ENCODE data around the gene TCEAL1. TPM values are rescaled to one million over a fixed set of nuclear protein-coding genes. Genes with fewer than 3 reads are reported as not detected.

The TCEAL1 gene
- total RNA-seq, 1 donor from 2014 or later = 29.8 TPM

DNA sequence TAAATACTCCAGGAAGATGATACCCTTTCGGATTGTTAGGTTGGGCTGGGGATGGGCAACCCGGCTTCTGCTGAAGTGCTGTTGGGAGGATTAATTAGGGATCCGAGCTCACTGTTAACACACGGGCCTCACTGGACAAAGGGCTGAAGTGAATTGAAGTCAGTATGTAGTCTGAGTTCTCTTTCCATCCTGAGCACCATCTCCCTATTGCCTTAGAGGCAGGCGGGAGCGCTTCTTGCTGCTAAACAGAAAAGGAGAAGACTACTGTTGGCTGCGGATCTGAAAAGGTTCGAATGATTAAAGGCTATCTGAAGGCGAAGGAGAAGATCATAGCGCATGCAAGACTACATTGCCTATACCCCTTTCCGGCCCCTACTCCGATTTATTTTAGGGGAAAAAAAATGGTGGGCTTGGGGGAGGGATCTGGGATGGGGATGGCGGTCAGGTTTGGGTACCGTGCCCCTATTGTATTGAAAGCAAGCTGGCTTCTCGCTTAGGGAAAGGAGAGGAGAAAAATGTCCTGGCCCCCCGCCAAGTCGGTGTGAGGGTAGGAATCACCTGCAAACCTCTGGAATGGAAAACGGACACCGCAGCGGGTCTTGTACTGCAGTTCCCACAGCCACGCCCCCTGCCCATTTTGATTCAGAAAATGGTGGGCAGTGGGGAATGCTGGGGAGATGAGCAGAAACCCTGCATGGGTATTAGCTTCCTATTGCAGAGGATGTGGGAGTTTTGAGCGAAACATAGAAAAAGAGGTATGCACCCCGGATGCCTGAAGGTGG lies 35.4 kb downstream of the TCEAL1 start:
- no peaks in the 10 kb centered on the region for H3K9me3 Mint-ChIP-seq (ENCODE audit: unreplicated experiment)
- no peak for DNase-seq (ENCODE audit: extremely low spot score, unreplicated experiment)
- H3K27me3 Mint-ChIP-seq (ENCODE audit: unreplicated experiment) = no peaks in the 10 kb centered on the region
- no peak overlapping the region for H3K27ac Mint-ChIP-seq (ENCODE audit: unreplicated experiment)
- TF ChIP-seq, protein P1, sequence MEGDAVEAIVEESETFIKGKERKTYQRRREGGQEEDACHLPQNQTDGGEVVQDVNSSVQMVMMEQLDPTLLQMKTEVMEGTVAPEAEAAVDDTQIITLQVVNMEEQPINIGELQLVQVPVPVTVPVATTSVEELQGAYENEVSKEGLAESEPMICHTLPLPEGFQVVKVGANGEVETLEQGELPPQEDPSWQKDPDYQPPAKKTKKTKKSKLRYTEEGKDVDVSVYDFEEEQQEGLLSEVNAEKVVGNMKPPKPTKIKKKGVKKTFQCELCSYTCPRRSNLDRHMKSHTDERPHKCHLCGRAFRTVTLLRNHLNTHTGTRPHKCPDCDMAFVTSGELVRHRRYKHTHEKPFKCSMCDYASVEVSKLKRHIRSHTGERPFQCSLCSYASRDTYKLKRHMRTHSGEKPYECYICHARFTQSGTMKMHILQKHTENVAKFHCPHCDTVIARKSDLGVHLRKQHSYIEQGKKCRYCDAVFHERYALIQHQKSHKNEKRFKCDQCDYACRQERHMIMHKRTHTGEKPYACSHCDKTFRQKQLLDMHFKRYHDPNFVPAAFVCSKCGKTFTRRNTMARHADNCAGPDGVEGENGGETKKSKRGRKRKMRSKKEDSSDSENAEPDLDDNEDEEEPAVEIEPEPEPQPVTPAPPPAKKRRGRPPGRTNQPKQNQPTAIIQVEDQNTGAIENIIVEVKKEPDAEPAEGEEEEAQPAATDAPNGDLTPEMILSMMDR (IDR thresholded peaks at IDR 0.05) = no peak
- H3K36me3 Mint-ChIP-seq (ENCODE audit: unreplicated experiment) = no peaks in the 10 kb centered on the region
- H3K4me1 Mint-ChIP-seq (ENCODE audit: unreplicated experiment) = no peaks in the 10 kb centered on the region
- peak overlapping the region; percentile 6 for H3K4me3 Mint-ChIP-seq (ENCODE audit: unreplicated experiment)

DNA sequence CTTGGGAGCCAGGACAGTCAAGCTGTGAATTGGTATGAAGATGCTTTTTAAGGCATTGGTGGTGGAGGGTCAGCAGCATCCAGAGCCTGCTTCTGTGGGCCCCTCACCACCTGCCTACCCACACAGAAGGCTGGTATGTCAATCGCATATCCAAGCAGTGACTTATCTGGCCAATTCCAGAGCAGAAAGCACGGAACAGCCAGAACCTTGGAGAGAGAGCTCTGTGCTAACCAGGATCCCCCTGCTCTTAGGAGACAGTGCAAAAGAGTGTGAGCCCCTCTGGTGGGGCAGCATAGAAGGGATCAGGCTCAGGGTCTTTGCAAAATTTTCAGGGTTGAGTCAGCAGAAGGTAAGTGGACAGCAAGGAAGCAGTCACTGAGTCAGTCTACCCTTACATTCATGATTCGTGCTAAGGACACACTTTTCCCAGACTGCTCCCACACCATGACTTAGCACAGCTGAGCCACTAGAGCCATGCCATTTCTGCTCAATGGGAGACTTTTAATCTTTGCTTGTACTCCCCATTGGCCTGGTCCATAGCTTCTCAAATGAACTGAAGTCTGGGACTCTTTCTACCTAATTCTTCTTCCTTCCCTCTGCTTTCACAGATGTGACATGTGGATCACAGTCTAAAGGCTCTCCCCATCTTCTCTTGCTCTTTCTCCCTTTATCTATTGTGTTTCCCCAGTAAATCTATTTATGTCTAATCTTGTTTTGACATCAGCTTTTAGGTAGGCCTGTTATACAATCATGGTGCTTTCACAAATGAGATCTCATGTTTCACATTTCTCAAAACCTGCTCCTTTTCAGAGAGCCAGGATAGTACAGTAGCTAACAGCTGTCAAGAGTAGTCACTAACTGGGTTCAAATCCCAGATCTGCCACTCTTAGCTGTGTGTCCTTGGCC lies 37.7 kb downstream of the TCEAL1 start:
- H3K4me3 Mint-ChIP-seq (ENCODE audit: unreplicated experiment) = no peak overlapping the region
- H3K4me1 Mint-ChIP-seq (ENCODE audit: unreplicated experiment) = no peaks in the 10 kb centered on the region
- H3K9me3 Mint-ChIP-seq (ENCODE audit: unreplicated experiment) = no peaks in the 10 kb centered on the region
- no peak for DNase-seq (ENCODE audit: extremely low spot score, unreplicated experiment)
- H3K27me3 Mint-ChIP-seq (ENCODE audit: unreplicated experiment) = no peaks in the 10 kb centered on the region
- no peak overlapping the region for H3K27ac Mint-ChIP-seq (ENCODE audit: unreplicated experiment)
- TF ChIP-seq, protein P1 (IDR thresholded peaks at IDR 0.05) = no peak
- no peaks in the 10 kb centered on the region for H3K36me3 Mint-ChIP-seq (ENCODE audit: unreplicated experiment)

GRCh38 chrX:103669745-103670144 lies 41.0 kb downstream of the TCEAL1 start:
- TF ChIP-seq, protein P1 (IDR thresholded peaks at IDR 0.05) = no peak
- Mint-ChIP-seq H3K4me1 (ENCODE audit: unreplicated experiment) (no peaks in the 10 kb centered on the region), H3K27ac (ENCODE audit: unreplicated experiment) (no peak overlapping the region), H3K9me3 (ENCODE audit: unreplicated experiment) (no peaks in the 10 kb centered on the region), H3K27me3 (ENCODE audit: unreplicated experiment) (no peaks in the 10 kb centered on the region), H3K4me3 (ENCODE audit: unreplicated experiment) (no peak overlapping the region), H3K36me3 (ENCODE audit: unreplicated experiment) (no peaks in the 10 kb centered on the region)
- no peak for DNase-seq (ENCODE audit: extremely low spot score, unreplicated experiment)

DNA sequence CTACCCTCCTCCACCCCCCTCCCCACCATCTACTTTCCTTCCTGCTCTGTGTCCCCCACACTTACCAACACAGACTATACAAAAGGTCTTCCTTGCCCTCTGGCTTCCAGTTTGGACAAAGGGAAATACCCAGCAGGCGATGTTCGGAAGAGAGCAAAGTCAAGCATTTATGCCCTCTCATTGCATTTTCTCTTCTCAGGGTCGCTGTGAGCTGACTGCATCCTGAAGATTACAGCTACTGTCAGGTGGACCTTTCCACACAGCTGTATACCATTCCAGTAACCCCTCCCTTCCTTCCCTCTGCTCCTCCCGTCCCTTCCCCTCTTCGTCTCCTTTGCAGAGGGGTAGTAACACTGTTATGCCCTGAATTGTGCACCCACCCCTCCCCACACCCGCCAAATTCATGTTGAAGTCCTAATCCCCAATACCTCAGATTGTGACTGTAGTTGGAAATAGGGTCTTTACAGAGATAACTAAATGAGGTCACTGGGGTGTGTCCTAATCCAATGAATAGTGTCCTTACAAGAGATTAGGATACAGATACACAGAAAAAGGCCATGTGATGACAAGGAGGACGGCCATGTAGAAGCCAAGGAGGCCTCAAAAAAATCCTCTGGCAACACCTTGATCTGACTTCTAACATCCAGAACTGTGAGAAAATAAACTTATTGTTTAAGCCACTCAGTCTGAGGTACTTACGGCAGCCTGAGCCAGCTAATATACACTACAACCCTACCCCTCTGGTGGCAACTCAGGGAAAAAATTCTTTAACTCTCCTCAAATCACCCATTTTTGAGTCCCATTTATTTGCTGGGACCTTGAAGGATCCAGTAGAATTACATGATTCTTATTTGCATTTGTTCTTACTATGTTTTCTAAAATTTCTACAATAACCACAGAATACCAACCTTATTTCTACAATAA lies 46.0 kb downstream of the TCEAL1 start:
- TF ChIP-seq, protein P1 (IDR thresholded peaks at IDR 0.05) = no peak
- no peak overlapping the region for H3K27ac Mint-ChIP-seq (ENCODE audit: unreplicated experiment)
- peaks cover 31% of the 10 kb centered on the region for H3K36me3 Mint-ChIP-seq (ENCODE audit: unreplicated experiment)
- H3K9me3 Mint-ChIP-seq (ENCODE audit: unreplicated experiment) = no peaks in the 10 kb centered on the region
- peaks cover 9% of the 10 kb centered on the region for H3K4me1 Mint-ChIP-seq (ENCODE audit: unreplicated experiment)
- H3K27me3 Mint-ChIP-seq (ENCODE audit: unreplicated experiment) = no peaks in the 10 kb centered on the region
- DNase-seq (ENCODE audit: extremely low spot score, unreplicated experiment) = no peak
- H3K4me3 Mint-ChIP-seq (ENCODE audit: unreplicated experiment) = no peak overlapping the region

Data from osteocyte (in vitro differentiated cells).